SW480 (cell line): ENCODE measurements around the gene AKR1C8.
"Not testable (repeated sequence)": the region's sequence is repeated elsewhere in the genome, so short reads cannot be mapped to it uniquely, and the experiment has no call there.

Experiments
- DNase-seq: peaks from one replicate; pipeline ENCODE4 v3.0.0-alpha.2; 2016; ENCODE audit warnings: low spot score

AKR1C8 gene

GRCh38 chr10:5165738-5166137 is 19.2 kb downstream of the AKR1C8 start:
- no peak for DNase-seq

- DNase-seq = no peak
These were observed 21.5 kb downstream of the AKR1C8 start for GRCh38 chr10:5163487-5163886.

GRCh38 chr10:5159126-5159525 is 25.8 kb downstream of the AKR1C8 start:
- DNase-seq = no peak

GRCh38 chr10:5157501-5157900 is 27.4 kb downstream of the AKR1C8 start:
- DNase-seq = no peak

- DNase-seq = no peak
These were observed 29.0 kb downstream of the AKR1C8 start for GRCh38 chr10:5155951-5156350.

- DNase-seq = no peak
These were observed 33.9 kb downstream of the AKR1C8 start for GRCh38 chr10:5151076-5151475.

- no peak for DNase-seq
These were observed 36.3 kb downstream of the AKR1C8 start for GRCh38 chr10:5148678-5149032.

GRCh38 chr10:5147981-5148677 is 36.8 kb downstream of the AKR1C8 start:
- DNase-seq = no peak

GRCh38 chr10:5147255-5147980 is 37.5 kb downstream of the AKR1C8 start:
- DNase-seq = no peak

- DNase-seq = no peak
These were observed 38.1 kb downstream of the AKR1C8 start for GRCh38 chr10:5146920-5147254.

- no peak for DNase-seq
These were observed 41.8 kb downstream of the AKR1C8 start for GRCh38 chr10:5143137-5143536.

- no peak for DNase-seq
These were observed 42.8 kb downstream of the AKR1C8 start for GRCh38 chr10:5142199-5142598.

GRCh38 chr10:5137699-5138098 is 47.3 kb downstream of the AKR1C8 start:
- not testable (repeated sequence) for DNase-seq

GRCh38 chr10:5136468-5137087 is 48.4 kb downstream of the AKR1C8 start:
- DNase-seq = no peak

GRCh38 chr10:5135581-5135980 is 49.4 kb downstream of the AKR1C8 start:
- no peak for DNase-seq

GRCh38 chr10:5125315-5126044 is 59.5 kb downstream of the AKR1C8 start:
- DNase-seq = no peak

- DNase-seq = no peak
These were observed 61.1 kb downstream of the AKR1C8 start for GRCh38 chr10:5123886-5124285.

GRCh38 chr10:5119997-5120396 is 65.0 kb downstream of the AKR1C8 start:
- not testable (repeated sequence) for DNase-seq

GRCh38 chr10:5117026-5117425 is 67.9 kb downstream of the AKR1C8 start:
- DNase-seq = no peak

GRCh38 chr10:5116621-5117020 is 68.3 kb downstream of the AKR1C8 start:
- DNase-seq = no peak

- not testable (repeated sequence) for DNase-seq
These were observed 75.1 kb downstream of the AKR1C8 start for GRCh38 chr10:5109861-5110260.

- DNase-seq = no peak
These were observed 76.1 kb downstream of the AKR1C8 start for GRCh38 chr10:5108658-5109416.
